H54 (cell line): ENCODE measurements around the gene COL26A1.

Experiments
- DNase-seq: peaks from one replicate; pipeline ENCODE4 v3.0.0; 2011; ENCODE audit warnings: low spot score, mixed read lengths; ENCODE audit not compliant: insufficient read length
- FAIRE-seq: peaks from 3 replicates; lab custom pipeline; 2011; peaks lifted over from hg19 to GRCh38; lab: Jason Lieb, UNC
- POLR2A ChIP-seq: IDR thresholded peaks from 2 replicates; pipeline ENCODE4 v1.6.1; 2011; ENCODE audit warnings: low read depth, mild to moderate bottlenecking, low read length

Gene COL26A1

DNA sequence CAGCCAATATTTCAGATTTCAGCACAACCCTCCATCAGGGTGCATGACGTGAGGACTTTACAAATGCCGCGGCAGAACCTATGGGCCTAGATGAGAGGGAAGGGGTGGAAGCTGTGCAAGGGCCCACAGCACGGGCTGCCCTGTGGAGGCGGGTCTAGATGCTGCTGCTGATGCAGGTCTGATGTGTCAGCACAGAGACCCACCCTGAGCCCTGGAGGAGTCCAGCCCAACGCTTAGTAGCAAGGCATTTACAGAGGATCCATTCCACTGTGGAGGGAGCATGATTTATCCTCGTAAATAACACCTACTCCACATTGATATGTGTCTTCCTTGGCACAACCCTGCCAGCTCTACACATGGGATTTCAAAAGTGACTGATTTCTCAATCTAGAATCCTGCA, 217.9 kb downstream of the COL26A1 start:
- DNase-seq, result no peak
- FAIRE-seq, result no peak
- no peak for TF ChIP-seq POLR2A

- no peak for TF ChIP-seq POLR2A
- FAIRE-seq, result no peak
- DNase-seq, result no peak
Measured at GRCh38 chr7:101581891-101582290, 219.2 kb downstream of the COL26A1 start.

GRCh38 chr7:101582971-101583370, 220.3 kb downstream of the COL26A1 start:
- TF ChIP-seq POLR2A, result no peak
- no peak for DNase-seq
- FAIRE-seq, result no peak

DNA sequence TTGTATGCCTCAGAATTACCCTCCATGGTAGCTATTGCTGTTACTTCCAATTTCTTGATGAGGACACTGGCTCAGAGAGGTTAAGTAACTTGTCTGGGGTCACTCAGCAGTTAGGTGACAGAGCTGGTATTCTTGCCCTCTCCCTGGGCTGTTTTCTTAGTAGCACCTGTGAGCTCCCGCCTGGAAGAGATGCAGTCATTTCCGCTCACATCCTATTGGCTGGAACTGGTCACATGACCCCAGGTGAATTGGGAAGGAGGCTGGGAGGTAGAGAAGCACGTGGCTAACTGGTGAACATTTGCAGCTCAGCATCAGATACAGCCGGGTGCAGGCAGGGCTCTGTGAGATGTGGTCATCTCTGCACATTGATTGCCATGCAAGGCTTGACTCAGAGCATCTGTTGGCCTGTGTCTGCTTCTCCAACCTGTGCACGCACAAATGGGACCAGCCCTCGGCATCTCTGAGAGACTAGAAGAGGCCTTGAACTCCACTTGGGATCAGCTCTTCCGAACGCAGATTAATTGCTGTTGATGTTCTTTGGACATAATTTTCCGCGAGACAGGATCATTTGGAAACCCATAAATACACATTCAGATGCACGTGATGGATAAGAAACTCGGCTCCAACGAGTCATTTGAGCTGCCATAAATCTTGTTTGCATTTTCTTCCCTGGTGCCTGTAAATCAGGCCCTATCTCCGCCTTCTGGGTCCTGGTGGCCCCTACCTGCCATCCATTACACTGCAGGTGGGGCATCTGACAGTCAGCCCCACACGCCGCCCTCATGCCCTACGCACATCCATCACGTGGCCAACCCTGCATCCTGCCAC, 223.6 kb downstream of the COL26A1 start:
- DNase-seq (no peak), FAIRE-seq (no peak)
- TF ChIP-seq POLR2A, result no peak

GRCh38 chr7:101586906-101587677, 224.4 kb downstream of the COL26A1 start:
- no peak for TF ChIP-seq POLR2A
- DNase-seq (no peak), FAIRE-seq (no peak)

DNA sequence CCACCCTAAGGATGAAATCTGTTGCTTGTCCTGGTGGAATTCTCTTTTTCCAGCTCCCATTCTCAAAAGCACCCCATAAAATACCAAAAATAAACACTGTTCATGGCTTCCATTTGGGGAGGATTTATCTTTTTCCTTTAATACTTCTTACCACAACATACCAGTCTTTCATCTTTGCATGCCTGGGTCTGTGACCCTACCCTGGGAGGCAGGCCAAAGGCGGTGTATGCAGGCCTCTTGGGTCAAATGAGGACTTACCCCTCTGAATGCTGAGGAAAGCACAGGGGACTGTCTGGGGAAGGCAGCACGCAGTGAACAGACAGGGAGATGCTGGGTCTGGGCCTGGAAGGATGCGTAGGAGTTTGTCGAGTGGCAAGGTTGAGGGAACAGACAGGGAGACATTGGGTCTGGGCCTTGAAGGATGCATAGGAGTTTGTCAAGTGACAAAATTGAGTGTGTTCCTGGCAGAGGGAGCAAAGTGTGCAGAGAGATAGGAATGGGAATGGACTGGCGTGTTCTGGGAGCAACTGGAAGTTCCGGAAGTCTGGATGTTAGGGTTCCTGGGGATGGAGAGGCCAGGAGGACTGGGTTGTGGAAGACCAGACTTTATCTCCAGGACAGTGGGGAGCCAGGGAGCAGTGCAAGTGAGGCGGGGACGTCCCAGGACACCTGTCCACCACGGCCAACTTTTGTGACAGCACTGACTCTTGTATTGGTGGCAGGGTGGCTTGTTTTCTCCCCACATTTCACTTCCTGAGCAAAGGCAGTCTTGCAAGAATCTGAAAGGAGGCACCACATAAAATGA, 225.7 kb downstream of the COL26A1 start:
- no peak for TF ChIP-seq POLR2A
- FAIRE-seq, result no peak
- DNase-seq, result no peak

- DNase-seq, result no peak
- no peak for FAIRE-seq
- TF ChIP-seq POLR2A, result no peak
Measured at GRCh38 chr7:101589052-101589451, 226.4 kb downstream of the COL26A1 start.

DNA sequence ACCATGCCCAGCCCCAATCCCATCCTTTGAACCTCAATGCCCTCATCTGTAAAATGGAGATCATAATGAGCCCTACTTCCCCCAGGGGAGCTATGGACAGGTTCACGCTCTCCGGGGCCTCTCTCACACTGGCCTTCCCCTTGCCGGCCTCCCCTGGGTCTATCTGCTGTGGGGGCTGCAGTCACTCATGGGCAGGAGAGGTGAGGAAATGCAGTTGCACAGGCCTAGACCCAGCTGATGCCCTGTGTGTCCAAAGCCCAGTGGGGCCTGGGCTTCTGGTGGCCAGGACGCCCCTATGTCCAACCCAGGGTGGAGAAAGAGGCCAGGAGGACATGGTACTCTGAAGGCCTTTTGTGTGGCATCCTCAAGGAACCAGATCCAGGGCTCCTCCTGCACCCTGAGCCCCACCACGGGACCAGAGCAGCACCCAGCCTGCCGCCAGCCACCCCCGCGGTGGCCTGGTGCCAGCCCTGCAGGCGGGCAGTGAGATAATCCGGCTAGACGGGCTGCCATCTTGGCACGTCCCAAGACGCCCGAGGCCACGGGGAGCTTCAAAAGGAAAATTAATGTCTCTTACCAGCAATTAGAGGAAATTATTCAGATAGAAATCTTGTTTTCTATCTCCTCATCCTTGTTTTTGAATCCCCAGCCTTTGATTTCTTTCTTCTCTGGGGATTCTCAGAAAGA, 227.4 kb downstream of the COL26A1 start:
- no peak for FAIRE-seq
- TF ChIP-seq POLR2A, result no peak
- no peak for DNase-seq

- no peak for DNase-seq
- FAIRE-seq, result no peak
- TF ChIP-seq POLR2A, result no peak
Measured at GRCh38 chr7:101590663-101591435, 228.2 kb downstream of the COL26A1 start.

GRCh38 chr7:101591504-101591903, 228.8 kb downstream of the COL26A1 start:
- no peak for DNase-seq
- TF ChIP-seq POLR2A, result no peak
- FAIRE-seq, result no peak

DNA sequence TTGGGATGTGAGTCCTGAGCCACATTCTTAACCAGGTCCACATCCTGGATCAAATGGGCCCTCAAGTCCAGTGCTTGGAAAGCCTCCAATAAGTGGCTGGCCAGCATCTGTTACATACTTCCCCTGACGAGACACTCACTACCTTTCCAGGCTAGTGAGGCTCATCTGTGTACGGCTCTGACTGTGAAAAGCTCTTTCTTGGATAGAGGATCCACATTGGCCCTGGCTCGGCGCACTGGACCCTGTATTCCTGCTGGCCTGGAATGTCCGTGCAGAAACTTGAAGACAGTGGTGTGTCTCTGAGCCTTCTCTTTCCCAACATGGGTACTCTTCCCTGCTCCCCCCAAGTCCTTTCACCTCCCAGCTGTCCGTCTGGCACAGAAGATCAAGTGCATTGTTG, 230.9 kb downstream of the COL26A1 start:
- no peak for FAIRE-seq
- no peak for DNase-seq
- no peak for TF ChIP-seq POLR2A

DNA sequence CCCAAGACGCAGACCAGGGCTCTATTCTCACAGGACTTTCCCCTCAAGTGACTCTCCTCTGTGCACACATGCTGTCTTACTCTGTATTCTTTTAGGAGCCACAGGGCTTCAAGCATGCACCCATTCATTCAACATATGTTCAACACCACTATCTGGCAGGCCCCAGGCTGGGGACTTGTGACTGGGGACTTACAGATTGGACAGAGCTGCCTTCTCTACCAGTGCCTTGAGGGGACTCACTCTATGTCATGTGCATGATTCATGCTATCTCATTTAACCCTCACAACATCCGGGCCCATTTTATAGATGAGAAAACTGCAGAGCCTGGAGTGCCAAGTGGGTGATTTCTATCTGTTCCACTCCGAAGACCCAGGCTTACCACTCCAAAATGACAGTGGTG, 232.1 kb downstream of the COL26A1 start:
- no peak for FAIRE-seq
- TF ChIP-seq POLR2A, result no peak
- DNase-seq, result no peak

- no peak for TF ChIP-seq POLR2A
- FAIRE-seq, result no peak
Measured at GRCh38 chr7:101595246-101595645, 232.6 kb downstream of the COL26A1 start.

More at GRCh38 chr7:101595246-101595645, 232.6 kb downstream of the COL26A1 start:
- DNase-seq, result no peak
